ENCODE results near the gene NDFIP2. TPM values are rescaled to one million over a fixed set of nuclear protein-coding genes. Genes with fewer than 3 reads are reported as not detected.

Gene NDFIP2
- total RNA-seq, 2 experiments from 2014 or later, result 0.54 to 4.0 TPM

DNA sequence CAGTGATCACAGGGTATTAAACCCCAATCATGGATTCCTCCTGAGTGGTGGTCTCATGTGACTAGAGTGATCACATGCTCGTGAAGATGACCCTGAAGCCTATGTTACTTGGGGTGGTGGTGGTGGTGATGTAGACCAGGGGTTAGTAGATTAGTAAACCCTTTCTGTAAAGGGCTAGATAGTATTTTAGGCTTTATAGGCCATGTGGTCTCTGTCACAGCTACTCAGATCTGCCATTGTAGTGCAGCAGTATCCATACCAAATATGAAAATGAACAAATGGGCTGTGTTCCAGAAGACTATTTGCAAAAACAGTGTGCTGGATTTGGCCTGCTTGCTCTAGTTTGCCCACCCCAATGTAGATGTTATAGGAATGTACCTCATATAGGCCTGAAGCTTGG is 9.4 kb downstream of the NDFIP2 start:
- H3K27ac ChIP-seq (ENCODE audit: low read depth, low read length, poor library complexity, severe bottlenecking), result no peak overlapping the region
- ChIA-PET POLR2A (interaction anchor here (1.7 kb wide), 1 partner anchor 53 kb away, joined by 3 read pairs; no protein-coding TSS in a partner anchor), CTCF (ENCODE audit: unreplicated experiment) (no interaction called here)
- no peak for DNase-seq (ENCODE audit: low spot score)
- H3K9me2 ChIP-seq (ENCODE audit: insufficient read depth, low read length), result no peaks in the 10 kb centered on the region; the same call in 1 of the 2 replicates
- no peaks in the 10 kb centered on the region for H3K79me2 ChIP-seq (ENCODE audit: insufficient read depth, low read depth, low read length)
- no peaks in the 10 kb centered on the region for H3K36me3 ChIP-seq (ENCODE audit: insufficient read depth, low read length)
- no peaks in the 10 kb centered on the region; the same call in 1 of the 2 replicates for H4K20me1 ChIP-seq (ENCODE audit: insufficient read depth, low read length)
- intact Hi-C loops (cut with micrococcal nuclease; ENCODE audit: unreplicated experiment), result no loop called here
- no peaks in the 10 kb centered on the region for H3K4me1 ChIP-seq (ENCODE audit: insufficient read depth, low read length, poor library complexity, severe bottlenecking)
- BruUV-seq (replicated peaks), result no TSS peak
- no peak overlapping the region for H2AFZ ChIP-seq (ENCODE audit: low read length)
- H3K9me3 ChIP-seq (ENCODE audit: low read length), result no peaks in the 10 kb centered on the region
- no peak overlapping the region for H3K4me2 ChIP-seq (ENCODE audit: low read length)
- no peak overlapping the region for H3K4me3 ChIP-seq (ENCODE audit: low read depth, low read length, poor library complexity, severe bottlenecking)
- TF ChIP-seq CTCF (conservative IDR thresholded peaks at IDR 0.05; ENCODE audit: low read length) (no peak), EZH2phosphoT487 (IDR thresholded peaks at IDR 0.05; ENCODE audit: borderline replicate concordance, low read depth, low read length) (no peak)

DNA sequence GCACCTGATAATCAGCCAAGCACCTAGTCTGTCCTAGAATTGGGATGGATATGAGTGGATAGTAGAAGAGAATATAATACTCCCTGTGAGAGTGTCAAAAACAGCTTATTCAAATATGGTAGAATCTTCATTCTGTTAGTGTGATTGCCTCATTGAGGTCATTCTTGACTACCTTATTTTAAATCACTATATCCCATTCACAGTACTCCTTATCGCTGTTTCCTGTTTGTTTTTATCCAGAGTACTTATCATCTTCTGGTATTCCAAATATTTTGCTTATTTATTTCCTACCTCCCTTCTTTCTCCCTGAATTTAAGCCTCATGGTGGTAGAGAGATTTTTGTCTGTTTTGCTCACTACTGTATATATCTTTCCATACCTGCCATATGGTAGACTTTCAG is 9.9 kb downstream of the NDFIP2 start:
- Histone ChIP-seq H3K4me2 (ENCODE audit: low read length) (no peak overlapping the region), H3K9me3 (ENCODE audit: low read length) (no peaks in the 10 kb centered on the region), H3K4me3 (ENCODE audit: low read depth, low read length, poor library complexity, severe bottlenecking) (no peak overlapping the region), H3K27ac (ENCODE audit: low read depth, low read length, poor library complexity, severe bottlenecking) (no peak overlapping the region), H3K4me1 (ENCODE audit: insufficient read depth, low read length, poor library complexity, severe bottlenecking) (no peaks in the 10 kb centered on the region), H3K9me2 (ENCODE audit: insufficient read depth, low read length) (no peaks in the 10 kb centered on the region; the same call in 1 of the 2 replicates), H4K20me1 (ENCODE audit: insufficient read depth, low read length) (no peaks in the 10 kb centered on the region; the same call in 1 of the 2 replicates), H2AFZ (ENCODE audit: low read length) (no peak overlapping the region), H3K79me2 (ENCODE audit: insufficient read depth, low read depth, low read length) (no peaks in the 10 kb centered on the region), H3K36me3 (ENCODE audit: insufficient read depth, low read length) (no peaks in the 10 kb centered on the region)
- POLR2A ChIA-PET, result interaction anchor here (1.7 kb wide), 1 partner anchor 53 kb away, joined by 3 read pairs; no protein-coding TSS in a partner anchor
- intact Hi-C loops (cut with micrococcal nuclease; ENCODE audit: unreplicated experiment), result no loop called here
- BruUV-seq (replicated peaks), result no TSS peak
- TF ChIP-seq CTCF (conservative IDR thresholded peaks at IDR 0.05; ENCODE audit: low read length) (no peak), EZH2phosphoT487 (IDR thresholded peaks at IDR 0.05; ENCODE audit: borderline replicate concordance, low read depth, low read length) (no peak)
- no peak for DNase-seq (ENCODE audit: low spot score)
- CTCF ChIA-PET (ENCODE audit: unreplicated experiment), result no interaction called here

DNA sequence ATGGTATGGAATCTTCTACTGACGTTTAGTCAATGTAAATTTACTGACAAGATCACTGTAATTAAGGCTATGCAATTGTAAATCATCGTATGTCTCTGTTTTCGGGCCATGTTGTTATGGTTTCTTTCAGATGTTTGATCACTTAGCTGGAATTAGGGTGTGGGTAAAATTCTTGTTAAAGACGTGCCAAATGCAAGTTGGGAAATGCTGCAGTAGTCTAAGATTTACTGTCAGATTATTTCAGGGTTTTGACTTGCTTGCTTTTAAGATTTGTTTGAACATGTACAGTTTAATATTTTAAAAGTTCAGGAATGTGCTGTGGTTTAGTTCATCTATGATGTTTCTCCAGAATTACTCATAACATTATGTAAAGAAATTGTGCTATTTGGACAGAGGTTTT is 10.8 kb downstream of the NDFIP2 start:
- Histone ChIP-seq H2AFZ (ENCODE audit: low read length) (no peak overlapping the region), H3K79me2 (ENCODE audit: insufficient read depth, low read depth, low read length) (no peaks in the 10 kb centered on the region), H3K4me1 (ENCODE audit: insufficient read depth, low read length, poor library complexity, severe bottlenecking) (no peaks in the 10 kb centered on the region), H3K36me3 (ENCODE audit: insufficient read depth, low read length) (no peaks in the 10 kb centered on the region), H4K20me1 (ENCODE audit: insufficient read depth, low read length) (no peaks in the 10 kb centered on the region; the same call in 1 of the 2 replicates), H3K4me2 (ENCODE audit: low read length) (no peak overlapping the region), H3K4me3 (ENCODE audit: low read depth, low read length, poor library complexity, severe bottlenecking) (no peak overlapping the region), H3K9me3 (ENCODE audit: low read length) (no peaks in the 10 kb centered on the region), H3K27ac (ENCODE audit: low read depth, low read length, poor library complexity, severe bottlenecking) (no peak overlapping the region), H3K9me2 (ENCODE audit: insufficient read depth, low read length) (no peaks in the 10 kb centered on the region; the same call in 1 of the 2 replicates)
- no peak for TF ChIP-seq EZH2phosphoT487 (IDR thresholded peaks at IDR 0.05; ENCODE audit: borderline replicate concordance, low read depth, low read length)
- ChIA-PET POLR2A (no interaction called here), CTCF (ENCODE audit: unreplicated experiment) (no interaction called here)
- no TSS peak for BruUV-seq (replicated peaks)
- no peak for DNase-seq (ENCODE audit: low spot score)
- intact Hi-C loops (cut with micrococcal nuclease; ENCODE audit: unreplicated experiment), result no loop called here

Measured in OCI-LY7 (cell line).